Neural crest cell (in vitro differentiated cells): ENCODE data around the gene SLC5A2. TPM values are rescaled to one million over a fixed set of nuclear protein-coding genes. Genes with fewer than 3 reads are reported as not detected.

Experiments
- DNase-seq: peaks from one replicate; pipeline ENCODE4 v3.0.0; 2021; ENCODE audit warnings: low read depth, mixed read lengths, low spot score
- H3K27ac Mint-ChIP-seq: one replicate; pipeline ENCODE4 v1.8.0; 2021; ENCODE audit warnings: mild to moderate bottlenecking, mixed read lengths; ENCODE audit not compliant: unreplicated experiment
- H3K27me3 Mint-ChIP-seq: 2 replicates; pipeline ENCODE4 v1.8.0; 2021; ENCODE audit warnings: low read depth, mild to moderate bottlenecking, mixed read lengths
- H3K36me3 Mint-ChIP-seq: 2 replicates; pipeline ENCODE4 v1.8.0; 2021; ENCODE audit warnings: low read depth, mild to moderate bottlenecking, mixed read lengths
- H3K4me1 Mint-ChIP-seq: 2 replicates; pipeline ENCODE4 v1.8.0; 2021; ENCODE audit warnings: mixed read lengths
- H3K4me3 Mint-ChIP-seq: one replicate; pipeline ENCODE4 v1.8.0; 2021; ENCODE audit warnings: mild to moderate bottlenecking, mixed read lengths
- H3K9me3 Mint-ChIP-seq: 2 replicates; pipeline ENCODE4 v1.8.0; 2021; ENCODE audit warnings: mixed read lengths
- total RNA-seq: library from RNA; stranded (reverse); gene quantifications from 2 replicates; pipeline ENCODE4 v1.2.1, GENCODE V29; 2021
- TF ChIP-seq, protein P1 (sequence below): fragments of 200-600 bp; sonication (generic); conservative IDR thresholded peaks from 2 replicates; pipeline ENCODE4 v1.5.0; 2021; ENCODE audit warnings: antibody characterized with exemption, mild to moderate bottlenecking

The SLC5A2 gene
- total RNA-seq, 1 donor from 2014 or later, result not detected

DNA sequence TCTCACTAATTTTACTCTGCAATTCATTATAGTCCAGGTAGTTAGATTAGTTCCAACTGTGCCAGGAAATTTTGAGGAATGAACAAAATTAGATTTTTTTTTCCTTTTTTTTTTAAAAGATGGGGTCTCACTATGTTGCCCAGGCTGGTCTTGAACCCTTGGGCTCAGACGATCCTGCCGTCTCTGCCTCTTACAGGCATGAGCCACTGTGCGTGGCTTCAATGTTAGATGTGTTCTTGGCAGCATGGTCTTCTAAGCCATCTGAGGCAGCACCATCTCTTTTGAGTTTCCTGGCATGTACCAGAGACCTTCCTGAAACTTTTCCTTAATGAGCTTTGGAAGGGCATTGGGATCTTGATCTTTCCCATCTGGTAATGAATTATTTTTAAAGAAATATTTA lies 42.2 kb downstream of the SLC5A2 start:
- Mint-ChIP-seq H3K4me1 (peaks cover 2% of the 10 kb centered on the region), H3K27me3 (peaks cover 60% of the 10 kb centered on the region), H3K36me3 (no peaks in the 10 kb centered on the region), H3K27ac (no peak overlapping the region), H3K4me3 (no peak overlapping the region), H3K9me3 (peaks cover 2% of the 10 kb centered on the region)
- TF ChIP-seq, protein P1, sequence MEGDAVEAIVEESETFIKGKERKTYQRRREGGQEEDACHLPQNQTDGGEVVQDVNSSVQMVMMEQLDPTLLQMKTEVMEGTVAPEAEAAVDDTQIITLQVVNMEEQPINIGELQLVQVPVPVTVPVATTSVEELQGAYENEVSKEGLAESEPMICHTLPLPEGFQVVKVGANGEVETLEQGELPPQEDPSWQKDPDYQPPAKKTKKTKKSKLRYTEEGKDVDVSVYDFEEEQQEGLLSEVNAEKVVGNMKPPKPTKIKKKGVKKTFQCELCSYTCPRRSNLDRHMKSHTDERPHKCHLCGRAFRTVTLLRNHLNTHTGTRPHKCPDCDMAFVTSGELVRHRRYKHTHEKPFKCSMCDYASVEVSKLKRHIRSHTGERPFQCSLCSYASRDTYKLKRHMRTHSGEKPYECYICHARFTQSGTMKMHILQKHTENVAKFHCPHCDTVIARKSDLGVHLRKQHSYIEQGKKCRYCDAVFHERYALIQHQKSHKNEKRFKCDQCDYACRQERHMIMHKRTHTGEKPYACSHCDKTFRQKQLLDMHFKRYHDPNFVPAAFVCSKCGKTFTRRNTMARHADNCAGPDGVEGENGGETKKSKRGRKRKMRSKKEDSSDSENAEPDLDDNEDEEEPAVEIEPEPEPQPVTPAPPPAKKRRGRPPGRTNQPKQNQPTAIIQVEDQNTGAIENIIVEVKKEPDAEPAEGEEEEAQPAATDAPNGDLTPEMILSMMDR, result no peak
- no peak for DNase-seq

GRCh38 chr16:31527734-31528274 lies 44.9 kb downstream of the SLC5A2 start, which contains the start of gene AHSP:
Gene AHSP, plus strand, starts transcription at chr16:31527900. Its CDS starts 240 bp downstream, at chr16:31528140.
- DNase-seq, result no peak
- Mint-ChIP-seq H3K9me3 (peaks cover 2% of the 10 kb centered on the region), H3K36me3 (no peaks in the 10 kb centered on the region), H3K27me3 (peaks cover 43% of the 10 kb centered on the region), H3K4me1 (no peaks in the 10 kb centered on the region), H3K27ac (no peak within 1 kb of the TSS), H3K4me3 (no peak within 1 kb of the TSS)
- TF ChIP-seq, protein P1, result no peak

DNA sequence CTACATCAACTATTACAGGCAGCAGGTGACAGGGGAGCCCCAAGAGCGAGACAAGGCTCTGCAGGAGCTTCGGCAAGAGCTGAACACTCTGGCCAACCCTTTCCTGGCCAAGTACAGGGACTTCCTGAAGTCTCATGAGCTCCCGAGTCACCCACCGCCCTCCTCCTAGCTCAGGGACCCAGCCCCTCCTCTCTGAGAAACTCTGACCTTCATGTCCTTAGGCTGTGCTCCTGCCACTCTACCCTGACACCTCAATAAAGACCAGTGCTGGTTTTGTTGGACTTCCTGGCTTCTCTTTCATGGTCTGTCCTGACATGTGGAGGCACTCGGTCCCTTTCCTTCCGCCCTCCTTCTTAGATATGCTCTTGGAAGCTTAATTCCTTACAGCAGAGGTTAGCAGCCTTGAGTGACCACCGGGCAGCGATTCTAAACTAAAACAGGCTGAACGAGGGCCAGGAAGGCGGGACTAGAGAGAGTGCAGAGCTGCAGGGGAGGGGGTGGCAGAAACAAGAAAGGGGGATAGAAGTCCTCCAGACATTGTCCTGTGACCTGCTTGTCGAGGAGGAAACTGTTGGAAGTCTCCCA lies 45.7 kb downstream of the SLC5A2 start:
- no peak for DNase-seq
- H3K27ac Mint-ChIP-seq, result no peak overlapping the region
- TF ChIP-seq, protein P1, result no peak
- H3K36me3 Mint-ChIP-seq, result no peaks in the 10 kb centered on the region
- H3K4me3 Mint-ChIP-seq, result no peak overlapping the region
- peaks cover 2% of the 10 kb centered on the region for H3K9me3 Mint-ChIP-seq
- peaks cover 40% of the 10 kb centered on the region for H3K27me3 Mint-ChIP-seq
- H3K4me1 Mint-ChIP-seq, result no peaks in the 10 kb centered on the region

GRCh38 chr16:31529108-31529936 lies 46.4 kb downstream of the SLC5A2 start:
- Mint-ChIP-seq H3K27ac (no peak overlapping the region), H3K4me1 (no peaks in the 10 kb centered on the region)

DNA sequence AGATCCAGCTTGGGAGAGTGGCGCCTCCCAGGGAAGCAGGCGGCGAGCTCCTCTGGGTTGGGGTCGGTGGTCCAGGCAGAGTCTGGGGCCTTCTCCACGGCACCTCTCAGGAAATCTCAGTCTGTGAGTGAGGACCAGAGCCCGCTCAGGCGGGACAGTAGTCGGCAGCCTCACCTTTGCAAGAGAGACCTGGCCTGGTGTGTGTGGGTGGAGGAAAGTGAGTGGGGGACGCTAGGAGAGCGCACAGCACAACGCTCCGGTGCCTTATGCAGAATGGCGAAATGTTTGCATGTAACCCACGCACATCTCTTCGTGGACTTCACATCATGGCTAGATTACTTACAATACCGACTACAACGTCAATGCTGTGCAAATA lies 47.0 kb downstream of the SLC5A2 start:
- H3K27me3 Mint-ChIP-seq, result peaks cover 36% of the 10 kb centered on the region
- no peak overlapping the region for H3K4me3 Mint-ChIP-seq
- TF ChIP-seq, protein P1, result no peak
- peaks cover 2% of the 10 kb centered on the region for H3K9me3 Mint-ChIP-seq
- H3K27ac Mint-ChIP-seq, result no peak overlapping the region
- H3K36me3 Mint-ChIP-seq, result no peaks in the 10 kb centered on the region
- DNase-seq, result no peak
- H3K4me1 Mint-ChIP-seq, result no peaks in the 10 kb centered on the region

More at GRCh38 chr16:31529108-31529936, 46.4 kb downstream of the SLC5A2 start:
- H3K9me3 Mint-ChIP-seq, result peaks cover 2% of the 10 kb centered on the region
- H3K27me3 Mint-ChIP-seq, result peaks cover 41% of the 10 kb centered on the region
- TF ChIP-seq, protein P1, result no peak
- no peak for DNase-seq
- no peak overlapping the region for H3K4me3 Mint-ChIP-seq
- no peaks in the 10 kb centered on the region for H3K36me3 Mint-ChIP-seq
